Activated naive CD4-positive, alpha-beta T cell treated with anti-CD3 and anti-CD28 coated beads, Interleukin-2, amount 50 U/mL, for 24 hours (primary cell): ENCODE results near the gene ZNF17.

Experiments used
- H3K27ac Mint-ChIP-seq: one replicate; pipeline ENCODE4 v1.8.0; 2021; ENCODE audit warnings: mild to moderate bottlenecking, mixed read lengths
- H3K27me3 Mint-ChIP-seq: one replicate; pipeline ENCODE4 v1.8.0; 2021; ENCODE audit warnings: mixed read lengths
- H3K36me3 Mint-ChIP-seq: one replicate; pipeline ENCODE4 v1.8.0; 2021; ENCODE audit warnings: mixed read lengths
- H3K4me1 Mint-ChIP-seq: one replicate; pipeline ENCODE4 v1.8.0; 2021; ENCODE audit warnings: mixed read lengths
- H3K4me3 Mint-ChIP-seq: one replicate; pipeline ENCODE4 v1.8.0; 2021; ENCODE audit warnings: mild to moderate bottlenecking, mixed read lengths
- H3K9me3 Mint-ChIP-seq: one replicate; pipeline ENCODE4 v1.8.0; 2021; ENCODE audit warnings: mixed read lengths

ZNF17 gene

GRCh38 chr19:57466489-57466888 lies 55.5 kb downstream of the ZNF17 start:
- H3K4me1 Mint-ChIP-seq: no peaks in the 10 kb centered on the region
- no peaks in the 10 kb centered on the region for H3K27me3 Mint-ChIP-seq
- H3K9me3 Mint-ChIP-seq: peaks cover 50% of the 10 kb centered on the region
- H3K36me3 Mint-ChIP-seq: peaks cover 46% of the 10 kb centered on the region
- no peak overlapping the region for H3K27ac Mint-ChIP-seq
- H3K4me3 Mint-ChIP-seq: no peak overlapping the region
